IPS DF 6.9 (cell line): ENCODE data around the gene PDE7B.

Source experiments
- DNase-seq: peaks from one replicate; pipeline ENCODE4 v3.0.0-alpha.2; 2013; ENCODE audit warnings: low read depth, low spot score
- H3K27ac ChIP-seq: one replicate; pipeline ENCODE4 v1.5.1; 2013; ENCODE audit warnings: low read length, control low read depth
- H3K27me3 ChIP-seq: 2 replicates; pipeline ENCODE4 v1.6.1; 2013; ENCODE audit warnings: mild to moderate bottlenecking, low read length; ENCODE audit not compliant: control insufficient read depth, insufficient read depth
- H3K36me3 ChIP-seq: 2 replicates; pipeline ENCODE4 v1.6.1; 2013; ENCODE audit warnings: low read length; ENCODE audit not compliant: control insufficient read depth, insufficient read depth
- H3K4me1 ChIP-seq: 2 replicates; pipeline ENCODE4 v1.6.1; 2013; ENCODE audit warnings: low read length; ENCODE audit not compliant: control insufficient read depth, insufficient read depth
- H3K4me3 ChIP-seq: 2 replicates; pipeline ENCODE4 v1.5.1; 2013; ENCODE audit warnings: mild to moderate bottlenecking, low read length
- H3K9me3 ChIP-seq: 2 replicates; pipeline ENCODE4 v1.6.1; 2013; ENCODE audit warnings: low read length, inconsistent platforms; ENCODE audit not compliant: control insufficient read depth, insufficient read depth
- WGBS: extraction: QIAGEN DNeasy Blood & Tissue Kit; methylation state at CpG from one replicate; pipeline ENCODE4 v1.1.7; 2013; ENCODE audit warnings: mixed read lengths, missing lambda C conversion rate; ENCODE audit not compliant: insufficient read length, insufficient coverage; 5-methylcytosine and 5-hydroxymethylcytosine counted together

PDE7B gene

DNA sequence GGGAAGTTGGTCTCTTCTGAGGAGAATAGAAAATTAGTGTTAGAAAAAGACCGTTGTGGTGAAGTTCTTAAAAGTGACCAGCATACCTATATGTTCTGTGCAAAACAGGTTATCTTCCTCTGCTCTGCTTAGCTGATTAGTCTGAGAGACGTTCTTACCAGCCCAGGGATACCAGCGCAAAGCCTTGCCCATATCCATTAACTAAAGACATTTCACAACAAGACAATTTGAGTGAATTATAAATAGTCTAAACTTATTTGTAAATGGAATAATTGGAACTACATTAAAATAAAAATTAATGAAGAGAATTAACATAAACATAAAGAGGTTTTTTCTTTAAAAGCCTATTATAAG, 144.0 kb downstream of the PDE7B start:
- Histone ChIP-seq H3K4me3 (no peak overlapping the region), H3K27me3 (peaks cover 2% of the 10 kb centered on the region; the same call in 1 of the 2 replicates), H3K27ac (no peak overlapping the region), H3K4me1 (no peaks in the 10 kb centered on the region), H3K36me3 (no peaks in the 10 kb centered on the region), H3K9me3 (no peaks in the 10 kb centered on the region; the same call in 1 of the 2 replicates)
- no peak for DNase-seq
- WGBS: no CpG with 5 or more reads among the region's 3 CpGs

GRCh38 chr6:135996668-135997067, 145.2 kb downstream of the PDE7B start:
- H3K27ac ChIP-seq: no peak overlapping the region
- H3K4me3 ChIP-seq: no peak overlapping the region
- H3K4me1 ChIP-seq: no peaks in the 10 kb centered on the region
- DNase-seq: no peak
- no peaks in the 10 kb centered on the region; the same call in 1 of the 2 replicates for H3K9me3 ChIP-seq
- H3K36me3 ChIP-seq: no peaks in the 10 kb centered on the region
- no CpG with 5 or more reads among the region's 2 CpGs for WGBS
- H3K27me3 ChIP-seq: peaks cover 2% of the 10 kb centered on the region; the same call in 1 of the 2 replicates

- no peak overlapping the region for H3K4me3 ChIP-seq
- DNase-seq: no peak
- no peaks in the 10 kb centered on the region for H3K4me1 ChIP-seq
- no peaks in the 10 kb centered on the region for H3K27me3 ChIP-seq
- no peak overlapping the region for H3K27ac ChIP-seq
- no peaks in the 10 kb centered on the region; the same call in 1 of the 2 replicates for H3K9me3 ChIP-seq
- no CpG with 5 or more reads among the region's 1 CpG for WGBS
- no peaks in the 10 kb centered on the region for H3K36me3 ChIP-seq
These were observed 147.9 kb downstream of the PDE7B start for GRCh38 chr6:135999393-135999792.

DNA sequence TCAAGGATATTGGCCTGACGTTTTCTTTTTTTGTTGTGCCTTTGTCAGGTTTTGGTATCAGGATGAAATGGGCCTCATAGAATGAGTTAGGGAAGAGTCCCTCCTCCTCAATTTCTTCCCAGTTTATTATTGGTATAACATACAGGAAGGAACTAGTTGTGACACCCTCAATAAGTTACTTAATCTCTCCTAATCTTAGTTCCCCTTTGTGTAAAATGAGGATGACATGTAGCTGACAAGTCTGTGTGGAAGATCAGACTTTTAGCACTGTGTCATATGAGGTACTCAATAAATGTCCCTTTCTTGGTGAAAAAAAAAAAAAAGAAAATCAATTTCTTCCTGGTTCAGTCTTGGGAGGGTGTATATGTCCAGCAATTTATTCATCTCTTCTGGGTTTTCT, 155.8 kb downstream of the PDE7B start:
- H3K4me3 ChIP-seq: no peak overlapping the region
- no peak for DNase-seq
- H3K27ac ChIP-seq: no peak overlapping the region
- WGBS: no CpG with 5 or more reads among the region's 1 CpG
- H3K9me3 ChIP-seq: no peaks in the 10 kb centered on the region
- no peaks in the 10 kb centered on the region for H3K36me3 ChIP-seq
- no peaks in the 10 kb centered on the region for H3K4me1 ChIP-seq
- no peaks in the 10 kb centered on the region for H3K27me3 ChIP-seq

GRCh38 chr6:136011475-136011874, 160.0 kb downstream of the PDE7B start:
- Histone ChIP-seq H3K9me3 (no peaks in the 10 kb centered on the region; the same call in 1 of the 2 replicates), H3K27ac (no peak overlapping the region), H3K27me3 (no peaks in the 10 kb centered on the region), H3K4me1 (no peaks in the 10 kb centered on the region), H3K36me3 (no peaks in the 10 kb centered on the region), H3K4me3 (no peak overlapping the region)
- no CpG with 5 or more reads among the region's 2 CpGs for WGBS
- no peak for DNase-seq

- Histone ChIP-seq H3K4me1 (no peaks in the 10 kb centered on the region), H3K9me3 (no peaks in the 10 kb centered on the region; the same call in 1 of the 2 replicates), H3K4me3 (no peak overlapping the region), H3K27ac (no peak overlapping the region), H3K36me3 (no peaks in the 10 kb centered on the region), H3K27me3 (no peaks in the 10 kb centered on the region)
- no CpG with 5 or more reads among the region's 1 CpG for WGBS
- DNase-seq: no peak
These were observed 160.8 kb downstream of the PDE7B start for GRCh38 chr6:136012198-136012887.

DNA sequence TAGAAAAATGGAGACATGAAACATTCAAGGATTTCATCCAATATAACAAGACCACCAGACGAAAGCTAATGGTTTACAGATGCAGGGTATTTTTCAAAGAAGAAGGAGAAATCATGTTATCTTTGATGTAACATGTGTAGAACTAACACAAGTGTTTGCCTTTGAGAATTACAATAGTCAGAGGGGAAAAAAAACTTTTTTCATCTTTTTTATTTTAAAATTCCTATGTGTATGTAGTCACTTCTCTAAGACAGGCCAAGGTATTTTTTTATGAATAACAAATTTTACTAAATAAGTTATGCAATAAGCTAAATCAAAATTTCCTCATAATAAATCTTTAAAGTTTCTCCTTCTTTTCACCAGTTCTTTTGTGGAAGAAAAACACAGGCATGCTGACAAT, 161.4 kb downstream of the PDE7B start:
- no peaks in the 10 kb centered on the region for H3K4me1 ChIP-seq
- no peak for DNase-seq
- WGBS: no CpG with 5 or more reads among the region's 1 CpG
- no peak overlapping the region for H3K27ac ChIP-seq
- no peak overlapping the region for H3K4me3 ChIP-seq
- H3K36me3 ChIP-seq: no peaks in the 10 kb centered on the region
- no peaks in the 10 kb centered on the region for H3K27me3 ChIP-seq
- H3K9me3 ChIP-seq: no peaks in the 10 kb centered on the region; the same call in 1 of the 2 replicates

GRCh38 chr6:136014454-136015437, 163.2 kb downstream of the PDE7B start:
- Histone ChIP-seq H3K27ac (no peak overlapping the region), H3K27me3 (no peaks in the 10 kb centered on the region), H3K9me3 (no peaks in the 10 kb centered on the region; the same call in 1 of the 2 replicates), H3K4me1 (no peaks in the 10 kb centered on the region), H3K4me3 (no peak overlapping the region), H3K36me3 (no peaks in the 10 kb centered on the region)
- DNase-seq: no peak
- WGBS: no CpG with 5 or more reads among the region's 15 CpGs

DNA sequence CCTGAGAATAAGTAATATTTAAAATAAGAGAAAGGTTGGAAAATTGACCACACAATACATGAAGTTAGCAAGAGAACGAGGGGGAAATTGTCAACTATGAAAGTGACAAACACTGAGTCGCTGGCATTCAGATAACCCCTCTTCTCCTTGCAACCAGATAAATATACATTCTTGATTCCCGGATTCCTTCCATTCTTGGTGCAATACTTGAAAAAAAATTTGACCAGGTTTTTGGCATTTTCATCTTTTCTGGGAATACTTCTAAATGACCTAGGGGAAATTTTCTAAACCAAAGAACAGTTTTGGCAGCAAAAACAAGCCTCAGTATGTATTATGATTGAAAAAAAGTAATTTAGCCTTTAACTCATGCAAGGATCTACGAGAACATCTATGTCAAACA, 164.0 kb downstream of the PDE7B start:
- DNase-seq: no peak
- WGBS: no CpG with 5 or more reads among the region's 4 CpGs
- no peaks in the 10 kb centered on the region; the same call in 1 of the 2 replicates for H3K9me3 ChIP-seq
- no peaks in the 10 kb centered on the region for H3K4me1 ChIP-seq
- H3K4me3 ChIP-seq: no peak overlapping the region
- H3K36me3 ChIP-seq: no peaks in the 10 kb centered on the region
- no peaks in the 10 kb centered on the region for H3K27me3 ChIP-seq
- H3K27ac ChIP-seq: no peak overlapping the region
